ENCODE measurements around the gene MMP7. TPM values are rescaled to one million over a fixed set of nuclear protein-coding genes. Genes with fewer than 3 reads are reported as not detected.
A peak's percentile ranks its signal among the peaks of the same experiment; 100 is the strongest.

Gene MMP7
- total and polyA plus RNA-seq, 2 donors (not counting 1 experiment from before 2014, with no cell fraction given), result 0.17 TPM; not detected in 1

- H3K9ac ChIP-seq (ENCODE audit: insufficient read depth, low read length), result no peak overlapping the region
- TF ChIP-seq CTCF (conservative IDR thresholded peaks at IDR 0.05 in 1 of 2, IDR thresholded peaks at IDR 0.05 in 1 of 2; ENCODE audit: low read depth in 1 of 2, low read length in 2 of 2) (no peak), EZH2 (IDR thresholded peaks at IDR 0.05; ENCODE audit: low read length, missing control alignments) (no peak)
- H3K4me3 ChIP-seq (replicated peaks in 1 of 4; ENCODE audit: control extremely low read depth in 1 of 4, insufficient read depth in 1 of 4, low read depth in 3 of 4, low read length in 4 of 4), result no peak overlapping the region
- H3K79me2 ChIP-seq (ENCODE audit: control insufficient read depth, insufficient read depth, low read length), result no peaks in the 10 kb centered on the region
- H2AFZ ChIP-seq (ENCODE audit: low read length), result no peak overlapping the region
- no peaks in the 10 kb centered on the region for H3K36me3 ChIP-seq (ENCODE audit: control insufficient read depth, insufficient read depth, low read length)
- peak in 1 of 2 donors; percentile 29 for DNase-seq (ENCODE audit: low read depth in 2 of 2)
- H4K20me1 ChIP-seq (ENCODE audit: control insufficient read depth, extremely low read depth, insufficient read depth, low read length), result no peaks in the 10 kb centered on the region
- no peak overlapping the region for H3K4me2 ChIP-seq (ENCODE audit: extremely low read depth, insufficient read depth, low read length)
- H3K27ac ChIP-seq (ENCODE audit: insufficient read depth, low read length), result no peak overlapping the region
- H3K27me3 ChIP-seq (ENCODE audit: control insufficient read depth, insufficient read depth, low read length), result no peaks in the 10 kb centered on the region
- H3K4me1 ChIP-seq (ENCODE audit: control insufficient read depth, extremely low read depth, insufficient read depth, low read length), result no peaks in the 10 kb centered on the region
- H3K9me3 ChIP-seq (ENCODE audit: control insufficient read depth, insufficient read depth, low read depth, low read length), result no peaks in the 10 kb centered on the region
These were observed 51.8 kb downstream of the MMP7 start for GRCh38 chr11:102478673-102479299.

GRCh38 chr11:102476812-102477211, 53.7 kb downstream of the MMP7 start:
- no peaks in the 10 kb centered on the region for H3K9me3 ChIP-seq (ENCODE audit: control insufficient read depth, insufficient read depth, low read depth, low read length)
- H3K4me2 ChIP-seq (ENCODE audit: extremely low read depth, insufficient read depth, low read length), result no peak overlapping the region
- no peak for DNase-seq (ENCODE audit: low read depth in 2 of 2)
- no peak overlapping the region for H2AFZ ChIP-seq (ENCODE audit: low read length)
- H4K20me1 ChIP-seq (ENCODE audit: control insufficient read depth, extremely low read depth, insufficient read depth, low read length), result no peaks in the 10 kb centered on the region
- H3K27ac ChIP-seq (ENCODE audit: insufficient read depth, low read length), result no peak overlapping the region
- no peaks in the 10 kb centered on the region for H3K4me1 ChIP-seq (ENCODE audit: control insufficient read depth, extremely low read depth, insufficient read depth, low read length)
- H3K4me3 ChIP-seq (replicated peaks in 1 of 4; ENCODE audit: control extremely low read depth in 1 of 4, insufficient read depth in 1 of 4, low read depth in 3 of 4, low read length in 4 of 4), result no peak overlapping the region
- H3K9ac ChIP-seq (ENCODE audit: insufficient read depth, low read length), result no peak overlapping the region
- no peaks in the 10 kb centered on the region for H3K27me3 ChIP-seq (ENCODE audit: control insufficient read depth, insufficient read depth, low read length)
- no peaks in the 10 kb centered on the region for H3K36me3 ChIP-seq (ENCODE audit: control insufficient read depth, insufficient read depth, low read length)
- H3K79me2 ChIP-seq (ENCODE audit: control insufficient read depth, insufficient read depth, low read length), result no peaks in the 10 kb centered on the region
- TF ChIP-seq CTCF (conservative IDR thresholded peaks at IDR 0.05 in 1 of 2, IDR thresholded peaks at IDR 0.05 in 1 of 2; ENCODE audit: low read depth in 1 of 2, low read length in 2 of 2) (no peak), EZH2 (IDR thresholded peaks at IDR 0.05; ENCODE audit: low read length, missing control alignments) (no peak)

- no peak overlapping the region for H3K4me2 ChIP-seq (ENCODE audit: extremely low read depth, insufficient read depth, low read length)
- no peaks in the 10 kb centered on the region for H3K9me3 ChIP-seq (ENCODE audit: control insufficient read depth, insufficient read depth, low read depth, low read length)
- H3K79me2 ChIP-seq (ENCODE audit: control insufficient read depth, insufficient read depth, low read length), result no peaks in the 10 kb centered on the region
- no peak overlapping the region for H3K4me3 ChIP-seq (replicated peaks in 1 of 4; ENCODE audit: control extremely low read depth in 1 of 4, insufficient read depth in 1 of 4, low read depth in 3 of 4, low read length in 4 of 4)
- H3K27ac ChIP-seq (ENCODE audit: insufficient read depth, low read length), result no peak overlapping the region
- H3K27me3 ChIP-seq (ENCODE audit: control insufficient read depth, insufficient read depth, low read length), result no peaks in the 10 kb centered on the region
- H4K20me1 ChIP-seq (ENCODE audit: control insufficient read depth, extremely low read depth, insufficient read depth, low read length), result no peaks in the 10 kb centered on the region
- no peak overlapping the region for H3K9ac ChIP-seq (ENCODE audit: insufficient read depth, low read length)
- no peak overlapping the region for H2AFZ ChIP-seq (ENCODE audit: low read length)
- no peaks in the 10 kb centered on the region for H3K36me3 ChIP-seq (ENCODE audit: control insufficient read depth, insufficient read depth, low read length)
- H3K4me1 ChIP-seq (ENCODE audit: control insufficient read depth, extremely low read depth, insufficient read depth, low read length), result no peaks in the 10 kb centered on the region
- no peak for TF ChIP-seq CTCF (conservative IDR thresholded peaks at IDR 0.05 in 1 of 2, IDR thresholded peaks at IDR 0.05 in 1 of 2; ENCODE audit: low read depth in 1 of 2, low read length in 2 of 2)
- no peak for TF ChIP-seq EZH2 (IDR thresholded peaks at IDR 0.05; ENCODE audit: low read length, missing control alignments)
- peak in 1 of 2 donors; percentile 38 for DNase-seq (ENCODE audit: low read depth in 2 of 2)
These were observed 54.5 kb downstream of the MMP7 start for GRCh38 chr11:102476069-102476468.
